Transverse colon (tissue), 4 donors: Measurements from ENCODE around the gene SAXO1.

Experiments used
- CTCF ChIP-seq, 5 experiments: fragments of 200-600 bp in 3 of 5; fragments of 450-650 bp in 2 of 5; sonication (generic) in 3 of 5; IDR thresholded peaks; 1 replicate in 2 of 5; 2 replicates in 3 of 5; pipeline ENCODE4 v1.5.1; 2016 to 2017; ENCODE audit warnings: antibody characterized with exemption in 5 of 5, inconsistent platforms in 3 of 5, mild to moderate bottlenecking in 2 of 5, moderate library complexity in 1 of 5
- POLR2A ChIP-seq: fragments of 450-650 bp; IDR thresholded peaks from one replicate; pipeline ENCODE4 v1.6.1; 2016; ENCODE audit warnings: antibody characterized with exemption, mild to moderate bottlenecking, moderate library complexity
- POLR2AphosphoS5 ChIP-seq, 3 donors: sonication (generic); formaldehyde crosslinking; IDR thresholded peaks; one replicate each; pipeline ENCODE4 v1.6.1; 2016; ENCODE audit warnings: antibody characterized with exemption in 3 of 3

- no peak for TF ChIP-seq CTCF (IDR thresholded peaks at IDR 0.05)
- no peak for TF ChIP-seq POLR2A
- TF ChIP-seq POLR2AphosphoS5 (IDR thresholded peaks at IDR 0.05), result no peak
Observed at GRCh38 chr9:19018201-19018600, 14.8 kb downstream of the SAXO1 start.
